ENCODE measurements around the gene PER2. TPM values are rescaled to one million over a fixed set of nuclear protein-coding genes. Genes with fewer than 3 reads are reported as not detected.

PER2 gene
- polyA plus RNA-seq, 3 donors, result 5.1 to 6.0 (median 5.1) TPM

GRCh38 chr2:238269741-238270140 is 18.7 kb downstream of the PER2 start:
- no peak for DNase-seq (ENCODE audit: low read depth in 3 of 3, low spot score in 2 of 3)

GRCh38 chr2:238267884-238268680 is 20.3 kb downstream of the PER2 start:
- no peak for DNase-seq (ENCODE audit: low read depth in 3 of 3, low spot score in 2 of 3)

DNA sequence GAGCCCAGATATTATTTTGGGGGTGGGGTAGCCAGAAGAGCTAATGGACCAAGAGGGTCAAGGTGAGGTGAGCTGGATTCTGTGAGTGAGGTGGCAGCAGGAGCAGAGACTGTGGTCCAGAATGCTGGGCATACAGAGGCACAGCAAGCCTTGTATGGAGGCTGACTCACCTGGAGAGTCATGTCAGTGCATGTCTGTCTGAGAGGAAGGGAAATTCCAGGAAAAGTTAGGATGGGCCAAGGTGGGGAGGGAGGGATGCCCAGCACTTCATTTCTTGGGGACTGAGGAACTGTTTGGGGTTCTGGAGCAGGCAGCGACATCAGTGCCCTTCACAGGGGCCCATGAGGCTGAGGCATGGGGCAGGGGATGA is 21.1 kb downstream of the PER2 start:
- DNase-seq (ENCODE audit: low read depth in 3 of 3, low spot score in 2 of 3), result no peak

GRCh38 chr2:238265605-238266004 is 22.8 kb downstream of the PER2 start:
- no peak for DNase-seq (ENCODE audit: low read depth in 3 of 3, low spot score in 2 of 3)

GRCh38 chr2:238264072-238264460 is 24.3 kb downstream of the PER2 start:
- no peak for DNase-seq (ENCODE audit: low read depth in 3 of 3, low spot score in 2 of 3)

- peak in 2 of 3 donors; percentile 77 for DNase-seq (ENCODE audit: low read depth in 3 of 3, low spot score in 2 of 3)
These were observed 25.0 kb downstream of the PER2 start for GRCh38 chr2:238263204-238264071.

GRCh38 chr2:238262496-238263122 is 25.8 kb downstream of the PER2 start:
- no peak for DNase-seq (ENCODE audit: low read depth in 3 of 3, low spot score in 2 of 3)

- no peak for DNase-seq (ENCODE audit: low read depth in 3 of 3, low spot score in 2 of 3)
These were observed 26.6 kb downstream of the PER2 start for GRCh38 chr2:238261718-238262375.

- no peak for DNase-seq (ENCODE audit: low read depth in 3 of 3, low spot score in 2 of 3)
These were observed 27.5 kb downstream of the PER2 start for GRCh38 chr2:238260883-238261282.

GRCh38 chr2:238259061-238260020 is 29.1 kb downstream of the PER2 start:
- DNase-seq (ENCODE audit: low read depth in 3 of 3, low spot score in 2 of 3), result no peak

DNA sequence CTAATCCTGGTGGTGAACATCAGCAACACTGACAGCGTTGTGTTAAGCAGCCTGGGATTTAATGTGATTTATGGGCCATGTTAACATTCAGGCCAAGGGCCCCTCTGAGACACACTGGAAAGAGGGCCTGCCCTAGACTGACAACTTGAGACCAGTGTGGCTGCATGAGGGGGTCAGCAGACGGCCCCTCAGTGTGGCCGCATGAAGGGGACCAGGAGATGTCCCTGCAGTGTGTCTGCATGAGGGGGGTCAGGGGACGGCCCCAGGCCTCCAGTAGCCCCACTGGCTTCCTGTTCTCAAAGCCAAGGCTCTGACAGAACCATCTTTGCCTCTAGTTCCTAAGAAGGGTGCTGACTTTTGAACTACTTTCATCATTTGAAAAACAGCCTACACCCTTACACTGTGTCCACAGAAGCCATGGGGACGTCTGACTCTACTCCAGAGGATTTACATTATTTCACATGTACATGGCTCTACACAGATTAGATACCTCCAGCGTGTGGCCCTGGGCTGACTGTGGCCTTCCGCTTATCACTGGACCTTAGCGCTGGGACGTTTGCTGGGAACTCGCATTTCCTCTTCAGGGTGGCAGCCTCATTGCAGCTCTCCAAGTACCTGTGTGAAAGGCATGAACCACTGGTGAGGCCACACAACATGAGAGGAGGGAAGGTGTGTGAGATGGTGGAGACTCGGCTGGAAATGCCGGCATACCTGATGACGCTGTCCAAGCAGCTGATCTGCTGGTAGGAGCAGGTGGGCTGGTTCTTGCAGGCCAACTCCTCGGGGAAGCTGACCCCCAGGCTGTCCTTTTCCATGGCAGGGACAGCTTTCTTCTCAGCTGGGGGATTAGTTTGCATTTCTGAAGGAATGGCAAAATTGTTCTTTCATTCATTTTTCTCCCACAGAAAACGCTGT is 30.4 kb downstream of the PER2 start:
- DNase-seq (ENCODE audit: low read depth in 3 of 3, low spot score in 2 of 3), result no peak

- peak in 1 of 3 donors; percentile 65 for DNase-seq (ENCODE audit: low read depth in 3 of 3, low spot score in 2 of 3)
These were observed 31.8 kb downstream of the PER2 start for GRCh38 chr2:238256594-238257104.

GRCh38 chr2:238256111-238256510 is 32.3 kb downstream of the PER2 start:
- DNase-seq (ENCODE audit: low read depth in 3 of 3, low spot score in 2 of 3), result no peak

- no peak for DNase-seq (ENCODE audit: low read depth in 3 of 3, low spot score in 2 of 3)
These were observed 32.8 kb downstream of the PER2 start for GRCh38 chr2:238255636-238256035.

GRCh38 chr2:238255151-238255551 is 33.3 kb downstream of the PER2 start:
- DNase-seq (ENCODE audit: low read depth in 3 of 3, low spot score in 2 of 3), result no peak

- DNase-seq (ENCODE audit: low read depth in 3 of 3, low spot score in 2 of 3), result no peak
These were observed 34.2 kb downstream of the PER2 start for GRCh38 chr2:238254095-238254723.

- DNase-seq (ENCODE audit: low read depth in 3 of 3, low spot score in 2 of 3), result no peak
These were observed 35.4 kb downstream of the PER2 start for GRCh38 chr2:238252766-238253630.
